RPMI7951 (cell line): ENCODE results near the gene ZNF675. TPM values are rescaled to one million over a fixed set of nuclear protein-coding genes. Genes with fewer than 3 reads are reported as not detected.
A peak's percentile ranks its signal among the peaks of the same experiment; 100 is the strongest.
"Not testable (repeated sequence)": the region's sequence is repeated elsewhere in the genome, so short reads cannot be mapped to it uniquely, and the experiment has no call there.

Experiments used
- DNase-seq: peaks from one replicate; pipeline ENCODE4 v3.0.0-alpha.2; 2012; ENCODE audit warnings: low read depth
- total RNA-seq: library from RNA; depleted of rRNA; stranded (reverse); fragments of >200 nt; shearing (Covaris generic); gene quantifications from 2 replicates; pipeline ENCODE4 v1.2.3, GENCODE V29; 2014; rRNA removed

Gene ZNF675
- total RNA-seq = 14.1 and 18.4 TPM in 2 replicates

- DNase-seq = peak; percentile 95
These were observed at the start of gene ZNF675 for GRCh38 chr19:23686621-23687423. Gene ZNF675 (minus strand): TSS chr19:23687212. CDS start chr19:23687033, 179 bp downstream.

- DNase-seq = peak; percentile 10
These were observed 43.9 kb upstream of the ZNF675 start for GRCh38 chr19:23730729-23731465.

GRCh38 chr19:23724161-23724560 lies 37.1 kb upstream of the ZNF675 start:
- not testable (repeated sequence) for DNase-seq

GRCh38 chr19:23718802-23719201 lies 31.8 kb upstream of the ZNF675 start:
- no peak for DNase-seq

GRCh38 chr19:23716792-23717191 lies 29.8 kb upstream of the ZNF675 start:
- no peak for DNase-seq

- DNase-seq = no peak
These were observed 22.3 kb upstream of the ZNF675 start for GRCh38 chr19:23709347-23709746.

GRCh38 chr19:23706657-23707056 lies 19.6 kb upstream of the ZNF675 start:
- no peak for DNase-seq

GRCh38 chr19:23699521-23699860 lies 12.5 kb upstream of the ZNF675 start:
- peak; percentile 88 for DNase-seq

- peak; percentile 39 for DNase-seq
These were observed 11.9 kb upstream of the ZNF675 start for GRCh38 chr19:23698711-23699520.

- DNase-seq = not testable (repeated sequence)
These were observed 5.9 kb upstream of the ZNF675 start for GRCh38 chr19:23692937-23693336.

- DNase-seq = no peak
These were observed 13.9 kb downstream of the ZNF675 start for GRCh38 chr19:23673132-23673531.

- DNase-seq = not testable (repeated sequence)
These were observed 18.4 kb downstream of the ZNF675 start for GRCh38 chr19:23668606-23669005.

GRCh38 chr19:23665651-23666410 lies 21.2 kb downstream of the ZNF675 start:
- DNase-seq = no peak

- DNase-seq = peak; percentile 13
These were observed 37.2 kb downstream of the ZNF675 start for GRCh38 chr19:23649817-23650216.

Other genes starting within 250 kb of the ZNF675 start
- 2.3 and 3.8 TPM in 2 replicates for gene ZNF681, start 71.7 kb upstream of the ZNF675 start, total RNA-seq
- 4.9 and 8.3 TPM in 2 replicates for gene ZNF726, start 227.7 kb upstream of the ZNF675 start, total RNA-seq